K562 (cell line): ENCODE measurements around the gene JUNB. TPM values are rescaled to one million over a fixed set of nuclear protein-coding genes. Genes with fewer than 3 reads are reported as not detected.
A peak's percentile ranks its signal among the peaks of the same experiment; 100 is the strongest.

Source experiments
- CUX1 ChIP-seq: fragments of 200-800 bp; sonication (Bioruptor generic); IDR thresholded peaks from 2 replicates; pipeline ENCODE4 v1.6.1; 2016; ENCODE audit warnings: missing genetic modification characterization, missing compliant biosample characterization
- E2F6 ChIP-seq, 2 experiments: IDR thresholded peaks; 2 replicates each; pipeline ENCODE4 v1.6.1; 2011; ENCODE audit warnings: borderline replicate concordance in 1 of 2, control low read depth in 1 of 2, low read depth in 1 of 2, low read length in 1 of 2, mild to moderate bottlenecking in 1 of 2, mixed read lengths in 1 of 2, moderate library complexity in 1 of 2; ENCODE audit not compliant: insufficient read depth in 1 of 2, insufficient read length in 1 of 2, poor library complexity in 1 of 2, severe bottlenecking in 1 of 2; ENCODE audit errors: extremely low read depth in 1 of 2
- EZH2 ChIP-seq: IDR thresholded peaks from 2 replicates; pipeline ENCODE4 v1.6.1; 2012; ENCODE audit warnings: low read depth, mild to moderate bottlenecking, inconsistent platforms, low read length, borderline replicate concordance
- FOXO4 ChIP-seq: fragments of 450-650 bp; formaldehyde crosslinking; IDR thresholded peaks from 2 replicates; pipeline ENCODE4 v1.4.0; 2020; ENCODE audit warnings: mild to moderate bottlenecking, moderate library complexity
- FOXP1 ChIP-seq: sonication (generic); formaldehyde crosslinking; IDR thresholded peaks from 2 replicates; pipeline ENCODE4 v1.8.0; 2022; ENCODE audit warnings: mild to moderate bottlenecking, missing genetic modification reagents
- KAT2B ChIP-seq: IDR thresholded peaks from one replicate; pipeline ENCODE4 v1.6.1; 2012; ENCODE audit warnings: low read depth, mild to moderate bottlenecking, control low read depth, inconsistent platforms, low read length, moderate library complexity
- NBN ChIP-seq: fragments of 450-650 bp; IDR thresholded peaks from 2 replicates; pipeline ENCODE4 v1.6.1; 2016; ENCODE audit warnings: low read depth, mild to moderate bottlenecking
- PHB ChIP-seq: fragments of 250-450 bp; sonication (Bioruptor Pico); IDR thresholded peaks from 2 replicates; pipeline ENCODE4 v1.5.0; 2021
- SMAD2 ChIP-seq: fragments of 150-350 bp; IDR thresholded peaks from 2 replicates; pipeline ENCODE4 v1.6.1; 2014; ENCODE audit warnings: low read depth, mild to moderate bottlenecking, low read length
- SRSF9 ChIP-seq: fragments of 200-400 bp; formaldehyde crosslinking; IDR thresholded peaks from 2 replicates; pipeline ENCODE4 v1.6.1; 2017; ENCODE audit warnings: low read depth, low read length, borderline replicate concordance
- ZNF584 ChIP-seq: fragments of 200-800 bp; sonication (Bioruptor generic); IDR thresholded peaks from 2 replicates; pipeline ENCODE4 v1.6.1; 2016; ENCODE audit warnings: low read depth, mild to moderate bottlenecking, missing genetic modification characterization, missing compliant biosample characterization
- ZNF780A ChIP-seq: fragments of 250-450 bp; sonication (Bioruptor Pico); IDR thresholded peaks from 2 replicates; pipeline ENCODE4 v1.5.0; 2021; ENCODE audit warnings: mild to moderate bottlenecking
- polyA plus RNA-seq, 8 experiments: library from polyadenylated mRNA; depleted of rRNA in 4 of 8; stranded (reverse) in 5 of 8; unstranded in 3 of 8; fragments of >200 nt; fragmentation: Nextera tagmentation in 2 of 8; fragmentation: Illumina TruSeq in 1 of 8; extraction: Ambion mirVana in 2 of 8; extraction: Trizol in 1 of 8; gene quantifications; 2 replicates each; pipeline versions ENCODE4 v1.2.1 to v1.2.3, GENCODE V29; 2011 to 2014; ENCODE audit warnings: inconsistent platforms in 1 of 8, missing spikeins in 1 of 8
- total RNA-seq, 7 experiments: library from RNA; depleted of rRNA in 6 of 7; stranded (reverse); fragments of >200 nt in 6 of 7; fragmentation: Illumina TruSeq in 2 of 7; extraction: Trizol in 2 of 7; gene quantifications; 2 replicates each; pipeline versions ENCODE4 v1.2.1 to v1.2.3, GENCODE V29; 2011 to 2021; ENCODE audit warnings: low replicate concordance in 1 of 7
- TF ChIP-seq, protein P1 (sequence below), 2 experiments: fragments of 450-650 bp; conservative IDR thresholded peaks; 2 replicates each; pipeline ENCODE4 v1.6.1; 2017; ENCODE audit warnings: mild to moderate bottlenecking in 2 of 2, moderate library complexity in 2 of 2

Gene JUNB
- total and polyA plus RNA-seq, 9 of the 15 experiments (the other 6 are each of a cell fraction or from before 2014, with no cell fraction given), result 0.23 to 88.1 (median 13.1) TPM

DNA sequence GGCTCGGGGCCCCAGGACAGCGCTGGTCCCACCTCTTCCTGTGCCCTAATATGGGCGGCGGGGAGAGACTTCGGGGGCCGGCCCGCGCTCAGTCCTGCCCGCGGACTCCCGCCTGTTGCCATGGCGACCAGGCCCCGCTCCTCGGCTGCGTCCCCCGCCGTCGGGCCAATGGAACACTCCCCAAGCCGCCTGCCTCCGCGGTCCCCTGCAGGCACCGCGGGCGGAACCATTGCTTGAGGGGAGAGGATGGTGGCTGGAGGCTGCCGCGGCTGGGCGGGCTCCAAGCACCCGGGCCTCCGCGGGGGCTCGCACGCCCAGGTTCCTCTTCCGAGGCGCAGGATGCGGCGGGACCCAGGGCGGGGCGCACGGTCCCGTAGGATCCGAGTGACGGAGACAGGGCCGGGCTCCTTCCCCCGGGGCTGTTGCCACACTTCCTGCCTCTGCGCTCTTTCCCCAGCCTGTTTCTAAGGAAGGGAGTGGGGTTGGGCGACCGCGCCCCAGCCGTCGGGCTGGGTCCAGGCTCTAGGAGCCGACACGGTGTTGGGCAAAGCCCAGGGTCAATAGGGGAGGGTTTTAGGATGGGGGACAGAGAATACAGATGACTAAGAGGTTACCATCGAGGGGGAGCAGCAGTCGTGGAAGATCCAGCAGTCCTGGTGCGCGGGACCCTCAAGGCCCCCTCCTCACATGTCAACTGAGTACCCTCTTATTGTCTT lies 1.2 kb upstream of the JUNB start (continued):
- TF ChIP-seq FOXO4 (CRISPR knock-in tag) (no peak), FOXP1 (CRISPR knock-in tag) (no peak), SRSF9 (no peak), NBN (peak; percentile 39; the same call in 1 of the 2 replicates), KAT2B (no peak), PHB (no peak), ZNF780A (CRISPR knock-in tag) (0 out of 2 replicates have a peak, but pooled peaks have one; percentile 38), ZNF584 (CRISPR knock-in tag) (no peak), EZH2 (no peak), SMAD2 (no peak), CUX1 (CRISPR knock-in tag) (no peak), E2F6 (IDR thresholded peaks at IDR 0.05; ENCODE audit: borderline replicate concordance in 1 of 2, extremely low read depth in 1 of 2, insufficient read depth in 1 of 2, insufficient read length in 1 of 2, low read depth in 1 of 2, low read length in 1 of 2, poor library complexity in 1 of 2, severe bottlenecking in 1 of 2) (peak in 1 of 2 experiments; percentile 26)
- TF ChIP-seq, protein P1, sequence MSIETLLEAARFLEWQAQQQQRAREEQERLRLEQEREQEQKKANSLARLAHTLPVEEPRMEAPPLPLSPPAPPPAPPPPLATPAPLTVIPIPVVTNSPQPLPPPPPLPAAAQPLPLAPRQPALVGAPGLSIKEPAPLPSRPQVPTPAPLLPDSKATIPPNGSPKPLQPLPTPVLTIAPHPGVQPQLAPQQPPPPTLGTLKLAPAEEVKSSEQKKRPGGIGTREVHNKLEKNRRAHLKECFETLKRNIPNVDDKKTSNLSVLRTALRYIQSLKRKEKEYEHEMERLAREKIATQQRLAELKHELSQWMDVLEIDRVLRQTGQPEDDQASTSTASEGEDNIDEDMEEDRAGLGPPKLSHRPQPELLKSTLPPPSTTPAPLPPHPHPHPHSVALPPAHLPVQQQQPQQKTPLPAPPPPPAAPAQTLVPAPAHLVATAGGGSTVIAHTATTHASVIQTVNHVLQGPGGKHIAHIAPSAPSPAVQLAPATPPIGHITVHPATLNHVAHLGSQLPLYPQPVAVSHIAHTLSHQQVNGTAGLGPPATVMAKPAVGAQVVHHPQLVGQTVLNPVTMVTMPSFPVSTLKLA (conservative IDR thresholded peaks at IDR 0.05), result peak; percentile 73 to 89
